Tibial nerve (tissue), 4 donors: ENCODE data around the gene FGGY. TPM values are rescaled to one million over a fixed set of nuclear protein-coding genes. Genes with fewer than 3 reads are reported as not detected.
A peak's percentile ranks its signal among the peaks of the same experiment; 100 is the strongest.

Experiments
- DNase-seq, 2 donors: peaks; one replicate each; pipeline ENCODE4 v3.0.0-alpha.2; 2019; ENCODE audit warnings: low spot score in 2 of 2
- H3K27ac ChIP-seq, 4 donors: fragments of 200-600 bp; sonication (generic) in 3 of 4; one replicate each; pipeline ENCODE4 v1.5.1; 2017 to 2019; ENCODE audit warnings: mild to moderate bottlenecking in 1 of 4
- H3K27me3 ChIP-seq, 2 donors: fragments of 200-600 bp; sonication (generic) in 1 of 2; one replicate each; pipeline versions ENCODE4 v1.5.1 to v1.6.0; 2017 to 2019
- H3K36me3 ChIP-seq, 3 donors: fragments of 200-600 bp; sonication (generic); one replicate each; pipeline ENCODE4 v1.5.1; 2018 to 2019
- H3K4me1 ChIP-seq, 4 donors: fragments of 200-600 bp; sonication (generic) in 3 of 4; one replicate each; pipeline ENCODE4 v1.5.1; 2017 to 2019
- H3K4me3 ChIP-seq, 4 donors: fragments of 200-600 bp; sonication (generic) in 3 of 4; one replicate each; pipeline ENCODE4 v1.5.1; 2017 to 2019; ENCODE audit warnings: mild to moderate bottlenecking in 1 of 4, moderate library complexity in 1 of 4
- H3K9me3 ChIP-seq, 4 donors: fragments of 200-600 bp; sonication (generic) in 3 of 4; one replicate each; pipeline ENCODE4 v1.5.1; 2017 to 2019
- EP300 ChIP-seq, 2 donors: sonication (generic); formaldehyde crosslinking; IDR thresholded peaks; one replicate each; pipeline ENCODE4 v1.6.1; 2017; ENCODE audit warnings: antibody characterized with exemption in 2 of 2, mild to moderate bottlenecking in 1 of 2
- POLR2A ChIP-seq, 2 donors: fragments of 450-650 bp; IDR thresholded peaks; one replicate each; pipeline ENCODE4 v1.6.1; 2017; ENCODE audit warnings: antibody characterized with exemption in 2 of 2, mild to moderate bottlenecking in 2 of 2, moderate library complexity in 2 of 2
- WGBS, 2 donors: methylation state at CpG; one replicate each; pipeline ENCODE4 v1.1.5; 2018; 5-methylcytosine and 5-hydroxymethylcytosine counted together
- total RNA-seq, 4 donors: library from RNA; depleted of rRNA; stranded (reverse); fragments of >200 nt; gene quantifications; one replicate each; pipeline ENCODE4 v1.1.0, GENCODE V29; 2016
- TF ChIP-seq, protein P1 (sequence below), 5 experiments: fragments of 200-600 bp in 3 of 5; fragments of 450-650 bp in 2 of 5; sonication (generic) in 3 of 5; IDR thresholded peaks; one replicate each; pipeline ENCODE4 v1.5.1; 2016 to 2019; ENCODE audit warnings: antibody characterized with exemption in 5 of 5, mild to moderate bottlenecking in 3 of 5, moderate library complexity in 2 of 5

FGGY gene
- total RNA-seq, 4 donors from 2014 or later = 27.0 to 40.6 (median 32.9) TPM

DNA sequence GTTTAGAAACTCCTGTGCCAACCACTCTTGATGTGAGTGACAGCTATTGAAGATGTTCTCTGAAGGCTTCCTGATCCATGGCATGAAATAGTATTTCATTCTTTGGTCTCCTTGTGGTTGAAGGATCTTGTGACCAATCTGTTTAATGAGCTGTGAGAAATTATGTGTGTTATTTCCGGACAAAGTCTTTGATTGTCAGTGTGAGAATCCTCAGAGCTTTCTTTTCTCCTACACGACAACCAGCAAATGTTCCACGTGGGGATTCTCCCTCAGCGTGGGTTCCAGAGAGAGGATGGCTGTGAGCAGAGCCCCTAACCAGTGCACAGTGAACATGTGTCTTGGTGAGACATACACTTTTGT, 472.8 kb downstream of the FGGY start:
- H3K27ac ChIP-seq = no peak overlapping the region
- no peaks in the 10 kb centered on the region for H3K4me1 ChIP-seq
- TF ChIP-seq EP300 (IDR thresholded peaks at IDR 0.05) (no peak), POLR2A (IDR thresholded peaks at IDR 0.05) (no peak)
- TF ChIP-seq, protein P1, sequence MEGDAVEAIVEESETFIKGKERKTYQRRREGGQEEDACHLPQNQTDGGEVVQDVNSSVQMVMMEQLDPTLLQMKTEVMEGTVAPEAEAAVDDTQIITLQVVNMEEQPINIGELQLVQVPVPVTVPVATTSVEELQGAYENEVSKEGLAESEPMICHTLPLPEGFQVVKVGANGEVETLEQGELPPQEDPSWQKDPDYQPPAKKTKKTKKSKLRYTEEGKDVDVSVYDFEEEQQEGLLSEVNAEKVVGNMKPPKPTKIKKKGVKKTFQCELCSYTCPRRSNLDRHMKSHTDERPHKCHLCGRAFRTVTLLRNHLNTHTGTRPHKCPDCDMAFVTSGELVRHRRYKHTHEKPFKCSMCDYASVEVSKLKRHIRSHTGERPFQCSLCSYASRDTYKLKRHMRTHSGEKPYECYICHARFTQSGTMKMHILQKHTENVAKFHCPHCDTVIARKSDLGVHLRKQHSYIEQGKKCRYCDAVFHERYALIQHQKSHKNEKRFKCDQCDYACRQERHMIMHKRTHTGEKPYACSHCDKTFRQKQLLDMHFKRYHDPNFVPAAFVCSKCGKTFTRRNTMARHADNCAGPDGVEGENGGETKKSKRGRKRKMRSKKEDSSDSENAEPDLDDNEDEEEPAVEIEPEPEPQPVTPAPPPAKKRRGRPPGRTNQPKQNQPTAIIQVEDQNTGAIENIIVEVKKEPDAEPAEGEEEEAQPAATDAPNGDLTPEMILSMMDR (IDR thresholded peaks at IDR 0.05) = no peak
- H3K36me3 ChIP-seq = no peaks in the 10 kb centered on the region
- no peak overlapping the region for H3K4me3 ChIP-seq
- H3K9me3 ChIP-seq = no peaks in the 10 kb centered on the region
- H3K27me3 ChIP-seq = no peaks in the 10 kb centered on the region
- no peak for DNase-seq
- WGBS, 2 donors = 72 to 78% methylated on average over 4 of the region's 4 CpGs

DNA sequence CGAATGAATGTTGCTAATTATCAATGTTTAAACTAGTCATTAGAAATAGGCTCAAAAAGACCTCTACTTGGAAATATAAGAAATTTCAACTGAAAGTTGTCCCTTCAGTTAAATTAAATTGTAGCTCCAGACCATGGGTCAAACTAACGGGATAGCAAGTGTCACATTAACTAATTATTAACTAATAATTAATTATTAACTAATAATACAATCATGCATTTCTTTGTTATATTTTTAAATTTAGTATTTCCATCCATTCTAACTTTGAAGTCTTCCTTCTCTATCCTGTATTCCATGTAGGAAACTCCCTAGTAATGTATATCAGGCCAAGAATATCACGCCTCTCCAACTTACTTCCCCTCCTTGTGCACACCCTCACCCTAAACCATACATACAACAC, 474.5 kb downstream of the FGGY start:
- H3K9me3 ChIP-seq = no peaks in the 10 kb centered on the region
- DNase-seq = no peak
- no peaks in the 10 kb centered on the region for H3K4me1 ChIP-seq
- no peaks in the 10 kb centered on the region for H3K27me3 ChIP-seq
- H3K36me3 ChIP-seq = no peaks in the 10 kb centered on the region
- TF ChIP-seq, protein P1 (IDR thresholded peaks at IDR 0.05) = no peak
- TF ChIP-seq EP300 (IDR thresholded peaks at IDR 0.05) (no peak), POLR2A (IDR thresholded peaks at IDR 0.05) (no peak)
- 94 to 95% methylated on average over 3 of the region's 3 CpGs for WGBS, 2 donors
- H3K4me3 ChIP-seq = no peak overlapping the region
- no peak overlapping the region for H3K27ac ChIP-seq

DNA sequence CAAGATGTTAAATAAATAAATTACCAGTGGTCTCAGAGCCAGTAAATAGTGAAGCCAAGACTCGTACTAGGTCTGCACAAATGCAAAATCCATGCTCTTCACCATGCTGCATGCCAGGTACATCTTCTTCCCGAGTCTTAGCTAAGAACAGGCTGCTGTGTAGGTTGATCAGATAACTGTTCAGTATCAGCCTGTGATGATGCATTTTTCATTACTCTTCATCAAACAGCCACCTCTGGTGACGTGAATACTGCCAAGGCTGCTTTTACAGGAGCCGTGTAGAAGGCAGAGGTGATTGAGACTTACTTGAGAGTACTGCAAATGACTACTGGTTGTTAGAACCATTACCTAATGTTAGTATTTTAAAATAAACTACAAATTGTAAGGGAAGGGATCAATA, 478.6 kb downstream of the FGGY start:
- no peak for DNase-seq
- H3K4me1 ChIP-seq = peaks cover 0 to 3% (median 0%) of the 10 kb centered on the region in 4 donors
- no peak overlapping the region for H3K4me3 ChIP-seq
- WGBS, 2 donors = 87 to 92% methylated on average over 4 of the region's 4 CpGs
- H3K27ac ChIP-seq = no peak overlapping the region
- no peaks in the 10 kb centered on the region for H3K36me3 ChIP-seq
- TF ChIP-seq, protein P1 (IDR thresholded peaks at IDR 0.05) = no peak
- TF ChIP-seq EP300 (IDR thresholded peaks at IDR 0.05) (no peak), POLR2A (IDR thresholded peaks at IDR 0.05) (no peak)
- no peaks in the 10 kb centered on the region for H3K27me3 ChIP-seq
- no peaks in the 10 kb centered on the region for H3K9me3 ChIP-seq

DNA sequence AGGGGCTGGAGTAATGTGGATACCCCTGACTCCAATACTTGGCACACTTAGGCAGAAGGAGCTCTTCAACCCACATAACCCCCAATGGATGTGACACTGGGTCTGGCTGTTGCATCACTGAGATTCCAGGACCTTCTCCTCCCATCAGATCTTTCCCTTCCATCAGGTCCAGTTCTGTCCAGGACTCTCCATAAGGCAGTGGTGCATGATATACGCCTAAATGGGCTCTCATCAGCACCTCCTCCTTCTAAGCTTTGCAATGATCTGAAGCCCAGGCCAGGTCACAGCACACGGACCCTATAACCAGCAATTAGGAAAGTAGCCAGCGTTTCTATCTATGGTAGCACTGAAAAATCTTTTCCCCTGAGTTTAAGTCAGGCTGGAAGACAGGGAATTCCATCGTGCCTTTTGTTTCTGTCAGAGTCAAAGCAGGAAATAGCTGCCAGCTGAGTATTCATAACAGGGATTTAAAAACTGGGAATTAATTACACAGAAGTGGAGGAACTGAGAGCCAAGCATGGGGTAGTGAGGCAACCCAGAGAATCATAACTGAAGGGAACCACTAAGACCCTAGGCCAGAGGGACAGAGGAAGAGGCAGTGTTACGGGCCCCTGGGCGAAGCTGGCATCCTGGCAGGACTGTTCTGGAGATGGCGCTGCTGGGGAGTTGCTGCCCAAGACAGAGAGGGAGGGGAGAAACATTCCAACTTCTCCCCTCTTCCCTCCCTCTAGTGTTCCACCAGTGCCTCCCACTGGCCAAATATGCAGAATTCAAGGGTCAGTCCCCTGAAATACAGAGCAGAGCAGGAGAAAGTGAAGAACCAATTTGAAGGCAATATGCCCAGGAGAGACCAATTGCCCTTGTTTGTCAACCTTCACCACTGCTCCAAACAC, 480.3 kb downstream of the FGGY start:
- peaks cover 0 to 3% (median 0%) of the 10 kb centered on the region in 4 donors for H3K4me1 ChIP-seq
- H3K36me3 ChIP-seq = no peaks in the 10 kb centered on the region
- H3K27me3 ChIP-seq = no peaks in the 10 kb centered on the region
- H3K4me3 ChIP-seq = no peak overlapping the region
- TF ChIP-seq POLR2A (IDR thresholded peaks at IDR 0.05) (no peak), EP300 (IDR thresholded peaks at IDR 0.05) (no peak)
- TF ChIP-seq, protein P1 (IDR thresholded peaks at IDR 0.05) = no peak
- no peaks in the 10 kb centered on the region for H3K9me3 ChIP-seq
- no peak for DNase-seq
- no peak overlapping the region for H3K27ac ChIP-seq
- 51 to 63% methylated on average over 7 of the region's 7 CpGs for WGBS, 2 donors

DNA sequence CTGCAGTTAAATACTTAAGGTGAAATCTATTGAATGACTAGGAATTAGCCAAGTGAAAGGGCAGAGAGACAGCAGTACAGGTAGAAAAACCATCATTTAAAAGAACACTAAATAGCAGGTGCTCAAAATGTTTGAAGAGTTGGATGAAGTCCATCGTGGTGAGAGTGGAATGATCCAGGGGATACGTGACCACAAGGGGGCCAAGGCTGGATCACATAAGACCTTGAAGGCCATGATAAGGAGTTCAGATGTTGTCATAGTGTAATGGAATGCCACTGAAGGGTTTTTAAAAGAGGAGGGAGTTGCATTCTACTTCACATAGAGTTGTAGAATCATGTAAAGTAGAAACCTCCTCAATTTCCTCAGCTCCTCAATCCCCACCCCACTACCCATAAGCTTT, 483.1 kb downstream of the FGGY start:
- no peak for DNase-seq
- no peak overlapping the region for H3K27ac ChIP-seq
- WGBS, 2 donors = 75 to 81% methylated on average over 2 of the region's 2 CpGs
- no peaks in the 10 kb centered on the region for H3K9me3 ChIP-seq
- TF ChIP-seq, protein P1 (IDR thresholded peaks at IDR 0.05) = peak in 1 of 5 experiments; percentile 9
- no peak for TF ChIP-seq EP300 (IDR thresholded peaks at IDR 0.05)
- no peaks in the 10 kb centered on the region for H3K27me3 ChIP-seq
- H3K36me3 ChIP-seq = no peaks in the 10 kb centered on the region
- no peak overlapping the region for H3K4me3 ChIP-seq
- H3K4me1 ChIP-seq = peaks cover 0 to 3% (median 0%) of the 10 kb centered on the region in 4 donors
